ENCODE results near the gene TBCCD1. TPM values are rescaled to one million over a fixed set of nuclear protein-coding genes. Genes with fewer than 3 reads are reported as not detected.

Gene TBCCD1
- total and polyA plus RNA-seq, 2 donors from 2014 or later = 6.2 to 13.3 TPM

DNA sequence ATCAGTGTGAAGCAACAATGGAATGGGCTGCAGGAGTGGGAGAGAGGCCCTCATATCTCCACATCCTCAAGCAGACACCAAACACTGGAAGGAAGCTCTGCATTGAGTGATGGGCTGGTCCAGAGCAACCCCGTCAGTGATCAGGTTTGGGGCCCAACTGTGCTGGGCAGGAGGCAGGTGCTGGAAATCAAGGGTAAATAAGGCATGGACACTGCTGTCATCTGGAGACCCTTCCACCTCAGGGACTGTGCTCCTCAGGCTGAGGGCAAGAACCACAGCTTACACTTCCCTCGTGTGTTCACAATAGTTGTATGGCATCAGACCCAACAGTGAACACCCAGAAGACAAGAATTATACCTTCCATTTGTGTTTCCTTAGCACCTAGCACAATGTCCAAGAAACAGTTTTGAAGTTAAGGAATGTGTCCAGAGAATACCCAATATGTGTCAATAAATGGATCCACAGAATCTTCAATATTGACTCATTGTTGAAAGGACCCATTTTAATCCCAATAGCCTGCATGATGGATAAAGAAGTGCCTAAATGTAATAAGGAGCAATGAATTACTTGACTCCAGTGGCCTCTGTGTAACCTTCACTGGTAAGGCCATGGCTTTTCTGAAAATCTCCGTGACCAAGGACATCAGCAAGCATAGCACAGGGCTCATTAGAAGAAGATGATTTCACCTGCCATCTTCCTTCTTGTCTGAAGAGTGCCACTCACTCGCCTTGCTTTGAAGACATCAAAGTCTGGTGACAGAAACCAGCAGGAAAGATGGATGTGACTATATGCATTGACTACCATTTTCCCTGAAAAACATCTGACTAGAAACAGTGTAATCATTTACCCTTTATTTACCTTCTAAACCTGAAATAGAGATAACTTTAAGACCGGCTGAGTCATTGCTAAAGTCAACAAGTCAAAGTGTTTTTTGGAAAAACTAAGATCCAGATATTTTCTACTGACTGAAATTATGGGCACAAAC is 38.7 kb upstream of the TBCCD1 start:
- DNase-seq (no peak), FAIRE-seq (no peak)
- no peak overlapping the region for H3K4me3 ChIP-seq (ENCODE audit: low read length in 3 of 3)
- TF ChIP-seq, protein P1, sequence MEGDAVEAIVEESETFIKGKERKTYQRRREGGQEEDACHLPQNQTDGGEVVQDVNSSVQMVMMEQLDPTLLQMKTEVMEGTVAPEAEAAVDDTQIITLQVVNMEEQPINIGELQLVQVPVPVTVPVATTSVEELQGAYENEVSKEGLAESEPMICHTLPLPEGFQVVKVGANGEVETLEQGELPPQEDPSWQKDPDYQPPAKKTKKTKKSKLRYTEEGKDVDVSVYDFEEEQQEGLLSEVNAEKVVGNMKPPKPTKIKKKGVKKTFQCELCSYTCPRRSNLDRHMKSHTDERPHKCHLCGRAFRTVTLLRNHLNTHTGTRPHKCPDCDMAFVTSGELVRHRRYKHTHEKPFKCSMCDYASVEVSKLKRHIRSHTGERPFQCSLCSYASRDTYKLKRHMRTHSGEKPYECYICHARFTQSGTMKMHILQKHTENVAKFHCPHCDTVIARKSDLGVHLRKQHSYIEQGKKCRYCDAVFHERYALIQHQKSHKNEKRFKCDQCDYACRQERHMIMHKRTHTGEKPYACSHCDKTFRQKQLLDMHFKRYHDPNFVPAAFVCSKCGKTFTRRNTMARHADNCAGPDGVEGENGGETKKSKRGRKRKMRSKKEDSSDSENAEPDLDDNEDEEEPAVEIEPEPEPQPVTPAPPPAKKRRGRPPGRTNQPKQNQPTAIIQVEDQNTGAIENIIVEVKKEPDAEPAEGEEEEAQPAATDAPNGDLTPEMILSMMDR (IDR thresholded peaks at IDR 0.05; ENCODE audit: borderline replicate concordance, extremely low read depth, insufficient read depth) = no peak
- no peak overlapping the region for H3K27ac ChIP-seq (ENCODE audit: low read depth in 2 of 2, low read length in 2 of 2)
- no peak overlapping the region for H3K9ac ChIP-seq (ENCODE audit: low read length in 3 of 3)
- no peaks in the 10 kb centered on the region for H3K9me3 ChIP-seq (ENCODE audit: control insufficient read depth in 2 of 3, insufficient read depth in 1 of 3, low read length in 3 of 3)
- H3K36me3 ChIP-seq (ENCODE audit: control insufficient read depth in 2 of 3, insufficient read depth in 3 of 3, low read length in 3 of 3) = no peaks in the 10 kb centered on the region
- H3K27me3 ChIP-seq (ENCODE audit: control insufficient read depth, insufficient read depth, low read length) = no peaks in the 10 kb centered on the region
- no peaks in the 10 kb centered on the region for H3K4me1 ChIP-seq (ENCODE audit: control insufficient read depth in 2 of 3, insufficient read depth in 2 of 3, low read depth in 1 of 3, low read length in 3 of 3)
- intact Hi-C loops (cut with DNase I) = no loop called here

DNA sequence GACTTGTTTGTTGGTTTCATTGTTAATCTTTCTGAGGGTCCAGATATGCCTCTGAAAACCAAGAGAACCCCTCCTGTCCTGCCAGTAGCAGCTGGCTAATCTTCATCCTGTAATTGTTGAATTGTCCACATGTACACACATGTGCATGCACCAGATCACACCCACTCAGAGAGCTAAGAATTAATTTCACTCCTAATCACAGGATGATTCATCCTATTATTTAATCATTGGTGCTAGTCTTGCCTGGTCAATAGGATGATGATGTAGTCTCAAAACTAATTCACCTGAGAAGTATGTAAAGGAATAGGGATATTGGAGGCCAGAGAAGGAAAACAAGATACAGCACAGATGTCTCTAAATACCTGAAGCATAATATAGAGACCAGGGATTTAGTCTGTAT is 37.9 kb upstream of the TBCCD1 start:
- H3K27me3 ChIP-seq (ENCODE audit: control insufficient read depth, insufficient read depth, low read length) = no peaks in the 10 kb centered on the region
- no peak for FAIRE-seq
- H3K4me1 ChIP-seq (ENCODE audit: control insufficient read depth in 2 of 3, insufficient read depth in 2 of 3, low read depth in 1 of 3, low read length in 3 of 3) = no peaks in the 10 kb centered on the region
- H3K9ac ChIP-seq (ENCODE audit: low read length in 3 of 3) = no peak overlapping the region
- no peak for DNase-seq
- H3K9me3 ChIP-seq (ENCODE audit: control insufficient read depth in 2 of 3, insufficient read depth in 1 of 3, low read length in 3 of 3) = no peaks in the 10 kb centered on the region
- no peak overlapping the region for H3K4me3 ChIP-seq (ENCODE audit: low read length in 3 of 3)
- H3K36me3 ChIP-seq (ENCODE audit: control insufficient read depth in 2 of 3, insufficient read depth in 3 of 3, low read length in 3 of 3) = no peaks in the 10 kb centered on the region
- no peak overlapping the region for H3K27ac ChIP-seq (ENCODE audit: low read depth in 2 of 2, low read length in 2 of 2)
- TF ChIP-seq, protein P1 (IDR thresholded peaks at IDR 0.05; ENCODE audit: borderline replicate concordance, extremely low read depth, insufficient read depth) = no peak
- intact Hi-C loops (cut with DNase I) = no loop called here

DNA sequence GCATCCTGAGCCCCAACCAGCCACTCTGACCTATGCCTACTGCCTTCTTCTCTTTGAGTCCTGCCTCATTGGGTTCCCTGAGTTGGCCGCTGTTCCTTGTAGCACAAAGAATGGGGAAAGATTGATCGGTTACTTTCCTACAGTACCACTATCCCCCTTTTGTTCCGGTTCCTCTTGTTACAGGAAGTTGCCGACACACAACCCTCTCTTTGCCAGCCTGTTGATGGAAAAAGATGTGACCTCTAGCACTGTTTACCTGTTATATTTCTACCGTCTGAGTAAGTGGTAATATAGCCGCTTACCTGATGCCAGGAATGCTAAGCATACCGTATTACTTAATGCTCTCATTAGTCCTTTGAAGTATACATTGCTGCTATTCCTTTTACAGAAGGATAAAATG is 36.0 kb upstream of the TBCCD1 start:
- H3K27ac ChIP-seq (ENCODE audit: low read depth in 2 of 2, low read length in 2 of 2) = no peak overlapping the region
- no peak for DNase-seq
- no peaks in the 10 kb centered on the region for H3K36me3 ChIP-seq (ENCODE audit: control insufficient read depth in 2 of 3, insufficient read depth in 3 of 3, low read length in 3 of 3)
- TF ChIP-seq, protein P1 (IDR thresholded peaks at IDR 0.05; ENCODE audit: borderline replicate concordance, extremely low read depth, insufficient read depth) = no peak
- H3K4me3 ChIP-seq (ENCODE audit: low read length in 3 of 3) = no peak overlapping the region
- H3K4me1 ChIP-seq (ENCODE audit: control insufficient read depth in 2 of 3, insufficient read depth in 2 of 3, low read depth in 1 of 3, low read length in 3 of 3) = peaks cover 0 to 17% (median 3%) of the 10 kb centered on the region in 3 donors
- no peaks in the 10 kb centered on the region for H3K9me3 ChIP-seq (ENCODE audit: control insufficient read depth in 2 of 3, insufficient read depth in 1 of 3, low read length in 3 of 3)
- H3K27me3 ChIP-seq (ENCODE audit: control insufficient read depth, insufficient read depth, low read length) = no peaks in the 10 kb centered on the region
- FAIRE-seq = no peak
- intact Hi-C loops (cut with DNase I) = no loop called here
- H3K9ac ChIP-seq (ENCODE audit: low read length in 3 of 3) = no peak overlapping the region
